8988T (cell line): ENCODE results near the gene CLIC6.
"Not testable (repeated sequence)": the region's sequence is repeated elsewhere in the genome, so short reads cannot be mapped to it uniquely, and the experiment has no call there.

Experiments
- DNase-seq: peaks from one replicate; pipeline ENCODE4 v3.0.0; 2011

Gene CLIC6

DNA sequence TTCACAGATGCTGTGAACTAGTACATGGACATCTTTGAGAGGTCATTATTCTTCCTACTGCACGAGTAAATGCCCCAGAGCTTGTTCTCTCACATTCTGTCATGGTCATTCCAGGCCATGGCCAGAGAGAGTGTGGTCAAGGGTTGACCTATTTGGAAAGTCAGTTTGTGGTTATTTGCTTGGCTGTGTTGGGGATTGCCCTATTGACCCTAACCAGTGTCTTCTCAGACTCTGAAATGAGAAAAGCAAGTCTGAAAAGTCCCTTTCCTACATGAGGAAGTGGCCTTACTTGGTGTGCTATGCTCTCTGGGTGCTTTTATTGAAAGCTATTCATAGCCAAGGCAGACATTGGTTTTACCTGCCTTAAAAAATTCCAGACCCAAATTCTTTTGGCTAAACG is 26.6 kb downstream of the CLIC6 start:
- DNase-seq, result no peak

DNA sequence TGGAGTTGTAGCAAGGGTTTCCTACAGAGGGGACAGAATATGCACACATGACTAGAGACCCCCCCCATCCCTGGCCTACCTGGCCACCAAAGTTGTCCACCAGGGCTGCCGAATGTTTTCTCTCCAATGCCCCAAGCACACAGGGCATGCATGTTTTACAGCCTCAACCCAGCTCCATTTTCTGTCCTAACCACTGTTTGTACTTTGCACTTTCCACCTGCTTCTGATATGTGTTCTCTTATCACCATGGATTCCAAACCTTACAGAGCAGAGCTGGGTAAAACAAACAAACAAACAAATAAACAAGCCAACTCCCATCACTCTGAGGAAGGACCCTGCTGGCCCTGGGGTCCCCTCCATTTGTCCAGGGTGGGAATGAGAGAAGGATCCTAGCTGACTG is 27.3 kb downstream of the CLIC6 start:
- DNase-seq, result no peak

DNA sequence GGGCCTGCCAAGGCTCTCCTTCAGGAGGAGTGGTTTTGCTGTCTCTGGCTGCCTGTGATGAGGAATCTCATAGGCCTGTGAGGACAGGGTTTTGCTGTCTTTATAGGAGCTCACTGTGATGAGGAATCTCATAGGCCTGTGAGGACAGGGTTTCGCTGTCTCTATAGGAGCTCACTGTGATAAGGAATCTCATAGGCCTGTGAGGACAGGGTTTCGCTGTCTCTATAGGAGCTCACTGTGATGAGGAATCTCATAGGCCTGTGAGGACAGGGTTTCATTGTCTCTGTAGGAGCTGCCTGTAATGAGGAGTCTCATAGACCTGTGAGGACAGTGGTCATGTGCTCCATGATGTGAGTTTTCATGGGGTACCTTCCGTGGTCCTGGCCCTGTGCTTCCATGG is 29.0 kb downstream of the CLIC6 start:
- no peak for DNase-seq

DNA sequence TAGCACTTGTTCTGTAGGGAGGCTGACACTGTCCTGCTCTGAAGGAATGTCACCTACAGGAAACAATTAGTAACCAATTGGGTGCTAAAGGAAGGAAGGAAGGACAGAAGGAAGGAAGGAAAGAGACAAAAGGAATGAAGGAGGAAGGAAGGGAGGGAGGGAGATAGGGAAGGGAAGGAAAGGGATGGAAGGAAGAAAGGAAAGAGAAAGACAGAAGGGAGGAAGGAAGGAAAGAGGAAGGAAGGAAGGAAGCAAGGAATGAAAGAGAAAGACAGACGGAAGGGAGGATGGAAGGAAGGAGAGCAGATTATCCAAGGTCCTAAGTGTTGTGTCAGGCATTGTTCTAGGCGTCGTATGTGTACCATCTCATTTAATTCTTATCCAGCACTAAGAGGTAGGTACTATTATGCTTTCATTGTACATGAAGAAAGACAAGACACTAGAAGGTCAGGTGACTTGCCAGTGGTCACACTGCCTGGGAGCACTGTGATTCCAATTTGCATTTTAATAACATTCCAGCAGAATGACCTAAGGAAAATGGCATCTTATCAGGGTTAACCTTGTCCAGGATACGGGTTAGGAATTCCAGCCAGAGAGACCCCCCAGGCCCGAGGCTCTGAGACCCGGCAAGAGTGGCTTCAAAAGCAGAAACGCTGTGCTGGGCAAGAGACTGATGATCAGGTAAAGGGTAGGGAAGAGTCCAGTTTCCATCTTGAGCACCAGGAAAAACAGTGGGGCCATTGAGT is 29.6 kb downstream of the CLIC6 start:
- DNase-seq, result no peak

DNA sequence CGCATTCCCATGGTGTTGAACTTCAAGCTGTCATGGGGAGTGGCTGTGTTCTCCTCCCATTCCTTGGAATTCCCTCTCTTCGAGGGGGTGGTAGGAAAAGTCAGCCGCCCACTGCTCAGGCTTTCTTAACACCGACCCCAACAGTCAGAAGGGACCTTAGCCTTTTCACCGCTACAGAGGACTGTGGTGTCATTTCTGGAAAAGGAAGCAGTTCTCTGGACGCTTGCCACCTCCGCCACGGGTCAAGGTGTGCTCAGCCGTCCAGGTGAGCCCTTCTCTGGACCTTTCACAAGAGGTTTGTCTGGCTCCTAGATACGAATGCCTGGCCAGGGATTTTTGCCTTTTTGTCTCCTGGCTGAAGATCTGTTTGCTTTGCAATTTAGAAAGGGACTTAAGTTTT is 31.8 kb downstream of the CLIC6 start:
- no peak for DNase-seq

DNA sequence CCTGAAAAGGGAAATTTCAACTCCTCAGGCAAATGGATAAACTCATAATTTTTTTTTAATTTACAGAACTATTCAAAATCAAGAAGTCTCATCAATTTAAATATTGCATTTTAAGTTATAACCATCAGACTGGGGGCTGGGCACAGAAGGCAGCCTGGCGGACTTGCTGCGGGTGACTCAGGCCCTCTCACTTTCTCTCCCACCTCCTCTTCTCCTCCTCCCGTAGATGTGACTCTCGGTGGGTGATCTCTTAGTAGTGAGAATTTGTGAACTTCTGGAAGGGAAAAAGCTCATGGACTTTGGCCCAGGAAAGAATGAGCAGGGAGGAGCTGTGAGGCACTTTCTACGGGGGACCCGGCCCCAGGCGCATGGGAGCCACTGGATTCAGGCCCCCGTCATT is 32.9 kb downstream of the CLIC6 start:
- DNase-seq, result no peak

DNA sequence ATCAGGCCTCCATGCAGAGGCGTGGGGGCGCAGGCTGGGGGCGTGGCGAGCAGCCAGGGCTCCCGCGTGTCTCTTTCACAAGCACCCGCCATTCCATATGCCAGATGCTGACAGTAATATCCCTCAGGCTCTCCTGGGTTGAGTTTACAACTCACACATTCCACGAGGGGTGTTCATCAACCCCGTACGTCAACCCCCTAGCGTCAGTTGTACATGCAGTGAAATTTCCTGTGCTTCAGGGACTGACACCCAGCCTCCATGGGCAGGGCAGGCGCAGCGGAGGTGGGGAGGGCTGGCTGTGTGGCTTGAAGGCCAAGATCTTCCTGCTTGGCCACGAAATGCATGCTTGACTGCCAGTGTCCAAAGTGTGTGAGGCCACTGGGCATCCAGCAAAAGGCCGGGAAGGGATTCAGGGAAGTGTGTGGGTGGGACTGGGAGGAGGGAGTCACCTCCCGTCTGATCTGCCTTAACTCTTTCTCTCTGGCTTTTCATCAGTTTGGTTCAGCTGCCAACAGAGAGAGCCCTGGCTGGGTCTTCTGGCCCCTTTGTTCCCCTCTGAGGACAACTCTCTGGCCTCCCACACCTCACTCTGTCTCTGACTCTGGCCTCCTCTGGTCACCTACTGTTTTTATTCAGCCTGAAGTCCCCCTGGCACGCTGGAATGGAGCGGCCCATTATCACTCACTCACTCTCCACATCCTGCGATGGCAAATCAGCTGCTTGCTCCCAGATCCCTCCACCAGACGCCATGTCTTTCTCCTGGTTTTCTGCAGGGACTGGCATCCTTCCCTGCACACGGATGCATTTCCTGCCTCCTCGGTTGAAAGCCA is 33.8 kb downstream of the CLIC6 start:
- no peak for DNase-seq

DNA sequence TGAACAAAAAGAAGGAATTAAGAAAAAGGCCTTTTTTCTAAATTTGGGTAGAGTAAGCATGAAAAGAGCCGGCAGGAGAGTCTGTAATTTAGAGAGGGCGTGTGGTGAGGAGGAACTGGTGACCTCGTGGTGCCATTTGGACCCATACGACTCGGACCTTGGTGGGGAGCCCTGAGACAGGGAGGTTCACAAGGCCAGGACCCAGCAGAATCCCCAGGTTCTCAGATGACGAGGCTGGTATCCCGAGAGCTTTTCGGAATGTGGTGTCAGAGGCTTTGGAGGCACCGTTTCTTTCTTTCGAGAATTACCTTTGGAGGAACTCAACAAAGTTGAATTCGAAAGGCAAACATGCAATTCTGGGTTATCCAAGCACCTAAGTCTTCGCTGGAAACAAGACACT is 34.8 kb downstream of the CLIC6 start:
- DNase-seq, result no peak

DNA sequence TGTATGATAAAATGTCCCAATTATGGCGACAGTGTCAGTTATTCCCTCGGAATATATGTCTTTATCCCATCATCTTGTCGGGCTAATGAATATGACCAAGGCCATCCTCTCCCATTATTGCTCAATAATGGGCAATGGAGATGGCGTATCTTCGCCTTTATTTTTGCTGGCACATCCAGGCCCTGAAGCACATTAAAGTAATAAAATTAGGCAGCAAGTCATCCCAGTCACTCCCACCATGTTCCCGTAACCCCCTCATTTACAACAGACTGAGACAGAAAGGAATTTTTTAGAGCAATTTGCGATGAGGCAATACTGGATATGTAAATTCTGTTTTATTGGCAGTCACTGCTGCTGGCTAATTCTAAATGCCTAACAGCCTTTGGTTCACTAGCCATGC is 35.3 kb downstream of the CLIC6 start:
- no peak for DNase-seq

DNA sequence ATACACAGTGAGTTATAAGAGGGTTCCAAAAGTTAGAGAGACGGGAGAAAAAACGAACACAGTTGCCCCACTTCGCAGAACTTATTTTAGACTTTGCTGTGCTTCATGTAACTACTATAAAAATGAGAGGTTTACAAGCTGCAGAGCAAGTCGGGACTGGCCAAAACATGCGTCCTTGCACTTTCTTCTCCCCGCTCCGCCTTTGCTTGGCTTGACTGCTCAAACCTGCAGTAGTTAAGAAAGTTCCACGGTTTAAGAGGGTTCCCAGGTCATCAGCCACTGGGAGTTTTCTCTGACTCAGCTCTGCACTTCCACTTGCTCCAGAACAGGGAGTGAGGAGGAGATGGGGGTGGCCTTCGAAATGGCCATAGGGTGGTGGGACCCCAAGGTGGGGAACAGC is 36.2 kb downstream of the CLIC6 start:
- DNase-seq, result no peak

DNA sequence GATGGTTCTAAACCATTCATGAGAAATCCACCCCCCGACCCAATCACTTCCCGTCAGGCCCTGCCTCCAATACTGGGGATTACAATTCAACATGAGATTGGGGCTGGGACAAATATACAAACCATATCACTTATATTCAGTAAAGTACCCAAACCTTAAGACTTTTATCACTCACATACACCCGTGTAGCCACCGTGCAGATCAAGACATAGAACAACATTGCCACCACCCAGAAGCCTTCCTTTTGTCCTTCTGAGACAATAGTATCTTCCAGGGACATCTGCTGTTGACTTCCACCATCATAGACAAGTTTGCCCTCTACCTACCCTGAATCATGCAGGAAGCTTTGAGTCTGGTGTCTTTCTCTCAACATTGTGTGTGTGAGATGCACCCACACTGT is 37.5 kb downstream of the CLIC6 start:
- DNase-seq, result no peak

DNA sequence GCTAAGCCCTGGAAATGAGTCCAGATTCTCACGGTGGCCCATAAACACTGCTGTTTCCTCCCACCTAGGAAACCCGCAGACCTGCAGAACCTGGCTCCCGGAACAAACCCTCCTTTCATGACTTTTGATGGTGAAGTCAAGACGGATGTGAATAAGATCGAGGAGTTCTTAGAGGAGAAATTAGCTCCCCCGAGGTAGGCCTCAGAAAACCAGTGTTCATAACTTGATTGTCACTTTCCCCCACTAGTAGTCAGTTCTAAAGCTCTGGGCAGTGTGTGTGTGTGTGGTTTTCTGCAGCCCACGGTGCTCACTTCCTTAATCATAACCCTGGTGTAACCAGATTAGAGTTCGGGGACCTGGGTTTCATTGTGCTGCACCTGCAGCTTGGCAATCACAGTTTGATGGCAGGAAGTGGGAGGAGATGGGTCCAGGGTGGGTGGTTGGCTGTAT is 39.1 kb downstream of the CLIC6 start:
- no peak for DNase-seq

DNA sequence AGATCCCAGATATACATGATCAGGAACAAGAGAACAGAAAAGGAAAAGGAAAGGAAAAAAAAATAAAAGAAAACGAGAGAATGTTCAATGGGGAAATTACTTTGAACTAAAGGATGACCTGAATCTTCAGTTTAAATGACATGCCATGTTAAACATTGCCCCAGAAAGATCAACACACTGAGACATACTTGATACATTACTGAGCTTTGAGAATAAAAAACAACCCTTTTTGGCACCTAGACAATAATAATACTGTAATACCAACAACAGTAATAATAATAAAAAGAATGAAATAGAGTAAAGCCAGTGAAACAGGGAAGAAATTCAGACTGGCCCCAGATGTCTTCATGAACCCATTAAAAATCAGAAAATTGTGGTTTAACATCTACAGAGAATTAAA is 44.8 kb downstream of the CLIC6 start:
- no peak for DNase-seq

DNA sequence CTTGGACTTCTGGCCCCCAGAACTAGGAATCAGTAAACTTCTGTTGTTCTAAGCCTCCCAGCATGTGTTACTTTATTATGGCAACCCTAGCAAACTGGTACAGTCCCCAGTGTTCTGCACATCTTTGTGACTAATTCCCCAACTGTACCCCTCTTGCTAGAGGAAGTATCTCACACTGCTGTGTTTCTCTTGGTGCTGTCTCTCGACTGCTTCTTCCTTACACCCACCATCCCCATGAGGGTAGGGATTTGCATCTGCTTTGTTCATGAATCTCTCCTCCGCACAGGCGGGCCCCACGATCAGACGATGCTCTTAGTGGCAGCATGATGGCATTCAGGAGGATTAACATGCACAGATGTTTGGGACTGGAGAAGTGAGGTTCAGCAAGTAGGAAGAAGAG is 46.7 kb downstream of the CLIC6 start:
- no peak for DNase-seq

DNA sequence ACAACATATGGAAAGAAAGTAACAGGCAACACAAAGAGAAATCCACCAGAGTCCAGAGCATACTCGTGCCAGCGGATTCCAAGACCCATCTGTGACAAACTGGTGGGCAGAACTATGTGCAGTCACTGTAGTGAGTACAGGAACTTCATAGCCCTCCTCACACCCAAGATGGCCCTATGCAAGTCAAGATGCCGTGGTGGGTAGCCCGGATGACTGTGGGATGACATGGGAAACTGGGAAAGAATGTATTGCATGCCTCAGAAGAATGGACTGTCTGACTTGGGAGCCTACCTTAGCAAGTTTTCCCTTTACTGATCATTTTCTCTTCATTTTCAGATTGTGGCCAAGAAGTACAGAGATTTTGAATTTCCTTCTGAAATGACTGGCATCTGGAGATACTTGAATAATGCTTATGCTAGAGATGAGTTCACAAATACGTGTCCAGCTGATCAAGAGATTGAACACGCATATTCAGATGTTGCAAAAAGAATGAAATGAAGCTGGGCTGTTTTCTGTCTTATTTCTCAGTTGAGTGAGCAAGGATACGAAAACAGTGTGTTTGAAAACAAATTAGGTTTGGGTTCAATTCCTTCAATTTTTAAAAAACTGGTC is 47.3 kb downstream of the CLIC6 start:
- DNase-seq, result no peak

DNA sequence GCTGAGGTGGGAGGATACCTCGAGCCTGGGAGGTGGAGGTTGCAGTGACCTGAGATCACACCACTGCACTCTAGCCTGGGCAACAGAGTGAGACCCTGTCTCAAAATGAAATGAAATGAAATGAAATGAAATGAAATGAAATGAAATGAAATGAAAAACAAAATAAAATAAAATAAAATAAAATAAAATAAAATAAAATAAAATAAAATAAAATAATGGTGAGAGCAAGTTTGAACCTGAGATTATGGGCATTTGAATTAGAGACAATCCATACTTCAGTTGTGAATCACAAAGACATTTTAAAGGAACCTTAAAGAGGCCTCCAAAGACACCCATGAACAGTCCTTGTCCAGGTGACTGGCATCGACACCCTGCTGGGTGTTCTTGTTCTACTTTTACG is 49.7 kb downstream of the CLIC6 start:
- DNase-seq, result not testable (repeated sequence)

DNA sequence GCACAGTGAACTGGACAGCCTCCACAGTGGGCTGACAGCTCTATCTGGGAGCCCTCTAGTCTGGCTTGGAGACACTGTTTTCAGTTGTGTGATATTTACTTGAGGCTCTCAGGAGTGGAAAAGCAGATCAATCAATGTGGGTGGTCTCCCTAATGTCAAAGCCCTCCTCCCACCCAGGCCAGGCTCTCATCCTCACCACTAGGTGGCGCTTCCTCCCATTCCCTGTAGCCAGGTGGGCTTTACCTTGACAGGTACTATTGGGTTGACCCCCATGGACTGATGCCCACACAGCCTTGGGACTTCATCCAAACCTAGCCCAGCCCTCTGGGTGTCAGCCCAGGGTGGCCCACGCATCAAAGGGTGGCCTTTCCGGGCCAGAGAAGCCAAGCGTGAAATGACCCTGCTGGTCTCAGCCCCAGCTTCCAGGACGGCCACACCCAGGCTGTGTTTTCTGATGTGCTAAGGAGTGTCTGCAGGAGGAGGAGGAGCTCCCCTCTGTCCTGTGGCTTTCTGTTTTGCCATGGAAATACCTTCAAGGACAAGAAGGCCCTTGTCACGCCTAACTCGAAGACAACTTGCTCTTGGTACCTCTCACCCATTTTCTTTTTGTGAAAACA is 54.0 kb downstream of the CLIC6 start:
- DNase-seq, result peak; percentile 37

DNA sequence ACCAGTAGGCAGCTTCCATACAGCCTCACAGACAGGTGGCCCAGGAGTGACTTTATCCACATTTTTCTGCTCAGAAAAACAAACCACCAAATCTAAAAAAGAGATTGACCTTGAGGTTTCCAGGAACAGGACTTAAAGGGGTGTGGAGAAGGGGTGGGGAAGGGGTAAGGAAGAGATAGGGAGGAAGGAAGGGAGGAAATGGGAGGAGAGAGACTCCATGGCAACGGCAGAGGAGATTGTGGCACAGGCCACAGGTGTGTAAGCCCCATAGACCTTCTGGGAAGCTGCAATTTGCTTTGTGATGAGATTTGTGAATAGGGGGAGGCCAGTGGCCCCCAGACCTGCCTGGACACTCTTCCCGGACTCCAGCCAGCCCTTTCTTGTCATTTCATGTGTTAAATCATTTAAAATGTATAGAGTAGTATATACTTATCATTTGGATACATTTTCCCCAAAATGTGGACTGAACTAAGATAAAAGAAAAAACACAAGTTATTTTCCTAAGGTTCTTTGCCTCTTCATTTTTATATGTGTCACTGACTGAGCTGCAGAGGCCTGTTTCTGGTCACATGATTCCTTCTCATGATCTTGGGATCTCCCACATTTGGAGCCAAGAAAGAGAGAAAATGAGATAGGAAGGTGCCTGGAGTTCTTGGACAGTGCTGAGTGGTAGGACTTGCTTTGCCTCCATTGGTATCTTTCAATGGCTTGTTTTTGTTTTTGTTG is 55.5 kb downstream of the CLIC6 start:
- no peak for DNase-seq

DNA sequence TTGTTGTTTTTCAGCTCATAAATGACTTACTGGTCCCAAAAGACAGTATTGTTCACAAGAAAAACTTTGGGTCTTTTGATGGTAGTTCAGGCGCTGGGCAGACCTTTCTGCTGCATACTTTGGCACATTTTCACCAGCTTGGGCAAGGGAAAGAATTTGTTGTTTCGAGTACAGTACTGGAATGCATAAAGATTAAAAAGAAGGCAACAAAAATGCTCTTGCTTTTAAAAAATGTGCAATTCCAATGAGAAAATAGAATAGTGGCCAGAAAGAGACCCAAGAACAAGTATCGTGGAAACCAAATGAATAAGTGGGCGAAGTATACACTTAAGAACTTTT is 56.0 kb downstream of the CLIC6 start:
- DNase-seq, result no peak

DNA sequence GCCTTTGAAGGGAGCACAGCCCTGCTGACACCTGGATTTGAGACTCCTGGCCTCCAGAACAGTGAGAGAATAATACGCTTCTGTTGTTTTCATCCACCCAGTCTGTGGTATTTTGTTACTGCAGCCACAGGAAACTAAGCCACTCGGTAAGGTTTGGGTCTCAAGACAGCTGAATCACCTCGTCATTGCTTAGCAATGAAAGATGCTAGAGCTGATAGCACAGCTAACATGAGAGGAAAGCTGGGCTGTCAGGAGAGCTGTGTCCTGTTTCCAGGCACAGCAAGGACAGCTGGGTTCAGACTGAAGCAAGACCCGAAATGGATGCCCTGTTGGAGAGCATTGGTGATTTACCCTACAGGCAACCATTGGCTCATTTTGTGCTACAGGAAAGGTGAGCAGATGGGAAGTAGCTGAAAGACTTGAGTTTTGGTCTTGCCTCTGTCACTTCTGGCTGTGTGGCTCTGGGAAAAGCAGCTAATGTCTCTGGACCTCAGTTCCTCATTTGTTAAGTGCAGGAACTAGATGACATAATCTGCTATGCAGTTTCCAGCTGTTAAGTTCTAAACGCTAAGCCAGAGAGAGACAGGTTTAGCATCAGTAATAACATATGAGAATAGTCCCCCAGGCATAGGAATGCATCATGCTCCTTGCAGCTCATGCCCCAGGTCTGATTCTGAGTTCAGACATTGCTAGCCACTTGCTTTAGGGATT is 58.0 kb downstream of the CLIC6 start:
- no peak for DNase-seq

DNA sequence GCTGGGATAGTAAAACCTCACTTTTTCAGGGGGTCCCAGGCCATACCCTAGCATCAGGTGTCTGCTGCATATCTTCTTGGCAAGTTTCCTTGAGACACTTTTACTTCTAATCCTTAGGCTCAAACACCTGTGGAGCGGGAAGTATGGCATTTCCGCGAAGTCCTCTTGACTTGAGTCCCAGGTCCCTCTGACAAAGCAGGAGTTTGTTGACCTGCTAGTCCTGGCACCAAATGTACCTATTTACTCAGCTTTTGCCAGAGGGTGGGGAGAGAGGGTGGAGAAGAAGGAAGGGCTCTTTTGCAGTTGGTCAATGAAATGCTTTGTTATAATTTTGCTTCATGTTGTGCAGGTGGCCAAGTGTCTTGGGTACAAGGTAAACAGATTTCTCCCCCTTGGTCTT is 59.7 kb downstream of the CLIC6 start:
- DNase-seq, result no peak

DNA sequence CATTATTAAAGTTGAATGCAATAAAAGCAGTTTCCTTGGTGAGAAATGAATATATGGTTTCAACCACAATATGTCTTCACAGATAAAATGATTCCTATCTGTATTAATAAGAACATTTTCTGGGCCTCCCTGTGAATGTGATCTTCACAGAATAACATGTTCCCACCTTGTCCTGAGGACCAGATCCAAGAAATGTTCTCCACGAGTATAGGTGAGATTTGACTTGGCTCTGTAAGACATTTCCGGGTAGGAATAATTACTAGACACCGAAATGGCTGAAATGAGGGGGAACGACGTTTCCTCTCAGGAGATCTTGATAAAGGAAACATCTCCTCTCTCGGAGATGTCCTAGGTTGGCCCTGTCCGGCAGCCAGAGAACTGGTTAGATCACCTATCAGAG is 61.4 kb downstream of the CLIC6 start:
- DNase-seq, result no peak
